HepG2 (cell line): Measurements from ENCODE around the gene USB1. TPM values are rescaled to one million over a fixed set of nuclear protein-coding genes. Genes with fewer than 3 reads are reported as not detected.

ENCODE experiments used
- ATF7 ChIP-seq, 2 experiments: fragments of 450-650 bp in 1 of 2; sonication (generic) in 1 of 2; formaldehyde crosslinking in 1 of 2; IDR thresholded peaks; 2 replicates each; pipeline versions ENCODE4 v1.4.0 to v1.6.1; 2016 to 2020; ENCODE audit warnings: antibody characterized with exemption in 1 of 2, mild to moderate bottlenecking in 1 of 2, missing genetic modification reagents in 1 of 2
- CEBPB ChIP-seq: IDR thresholded peaks from 2 replicates; pipeline ENCODE4 v1.6.1; 2011; ENCODE audit warnings: low read depth, low read length, improper control_type of control experiment, borderline replicate concordance
- DR1 ChIP-seq: sonication (generic); formaldehyde crosslinking; IDR thresholded peaks from 2 replicates; pipeline ENCODE4 v1.8.0; 2021; ENCODE audit warnings: mild to moderate bottlenecking, missing genetic modification reagents, inconsistent platforms
- DZIP1 ChIP-seq: sonication (generic); formaldehyde crosslinking; IDR thresholded peaks from 2 replicates; pipeline ENCODE4 v1.5.0; 2020; ENCODE audit warnings: mild to moderate bottlenecking, missing genetic modification reagents
- FOXK1 ChIP-seq: sonication (generic); formaldehyde crosslinking; IDR thresholded peaks from 2 replicates; pipeline ENCODE4 v1.4.0; 2020; ENCODE audit warnings: low read depth, missing genetic modification reagents, borderline replicate concordance
- HOXD1 ChIP-seq: sonication (generic); formaldehyde crosslinking; IDR thresholded peaks from 2 replicates; pipeline ENCODE4 v1.5.0; 2020; ENCODE audit warnings: missing genetic modification reagents
- IRF2 ChIP-seq: IDR thresholded peaks from 2 replicates; pipeline ENCODE4 v1.6.1; 2018; ENCODE audit warnings: missing genetic modification reagents, missing compliant biosample characterization
- KLF11 ChIP-seq: IDR thresholded peaks from 2 replicates; pipeline ENCODE4 v1.6.1; 2016; ENCODE audit warnings: missing compliant biosample characterization
- MBNL3 ChIP-seq: fragments of 250-450 bp; sonication (Bioruptor Pico); conservative IDR thresholded peaks from 2 replicates; pipeline ENCODE4 v1.8.0; 2022; ENCODE audit warnings: mild to moderate bottlenecking, inconsistent platforms
- MIXL1 ChIP-seq: IDR thresholded peaks from 2 replicates; pipeline ENCODE4 v1.6.1; 2016
- MTF2 ChIP-seq: sonication (generic); formaldehyde crosslinking; IDR thresholded peaks from 2 replicates; pipeline ENCODE4 v1.5.0; 2020; ENCODE audit warnings: missing genetic modification reagents, borderline replicate concordance
- MYPOP ChIP-seq: sonication (generic); formaldehyde crosslinking; IDR thresholded peaks from 2 replicates; pipeline ENCODE4 v1.8.1; 2023; ENCODE audit warnings: mild to moderate bottlenecking, moderate library complexity, missing genetic modification reagents
- SRY ChIP-seq: sonication (generic); formaldehyde crosslinking; IDR thresholded peaks from 2 replicates; pipeline ENCODE4 v1.8.0; 2022; ENCODE audit warnings: mild to moderate bottlenecking, missing genetic modification reagents
- XBP1 ChIP-seq: sonication (generic); formaldehyde crosslinking; IDR thresholded peaks from 2 replicates; pipeline ENCODE4 v1.5.0; 2020; ENCODE audit warnings: missing genetic modification reagents
- ZBTB33 ChIP-seq: sonication (generic); formaldehyde crosslinking; IDR thresholded peaks from 2 replicates; pipeline ENCODE4 v1.4.0; 2020; ENCODE audit warnings: missing genetic modification reagents
- ZNF331 ChIP-seq: sonication (generic); formaldehyde crosslinking; IDR thresholded peaks from 2 replicates; pipeline ENCODE4 v1.4.0; 2020; ENCODE audit warnings: missing genetic modification reagents
- ZNF503 ChIP-seq: sonication (generic); formaldehyde crosslinking; IDR thresholded peaks from 2 replicates; pipeline ENCODE4 v1.4.0; 2020; ENCODE audit warnings: missing genetic modification reagents
- ZNF547 ChIP-seq: sonication (generic); formaldehyde crosslinking; IDR thresholded peaks from 2 replicates; pipeline ENCODE4 v1.5.1; 2020; ENCODE audit warnings: mild to moderate bottlenecking, missing genetic modification reagents
- ZNF572 ChIP-seq: sonication (generic); formaldehyde crosslinking; IDR thresholded peaks from 2 replicates; pipeline ENCODE4 v1.5.1; 2020; ENCODE audit warnings: mild to moderate bottlenecking, missing genetic modification reagents
- ZNF720 ChIP-seq: sonication (generic); formaldehyde crosslinking; IDR thresholded peaks from 2 replicates; pipeline ENCODE4 v1.4.0; 2020; ENCODE audit warnings: missing genetic modification reagents
- polyA plus RNA-seq, 8 experiments: library from polyadenylated mRNA; depleted of rRNA in 3 of 8; stranded (reverse) in 7 of 8; unstranded in 1 of 8; fragments of >200 nt; fragmentation: Illumina TruSeq in 4 of 8; extraction: Trizol in 4 of 8; gene quantifications; 2 replicates each; pipeline versions ENCODE4 v1.2.1 to v1.2.3, GENCODE V29; 2011 to 2016; ENCODE audit warnings: low read depth in 4 of 8, missing spikeins in 1 of 8, mixed read lengths in 1 of 8; ENCODE audit not compliant: insufficient read depth in 1 of 8
- total RNA-seq, 5 experiments: library from RNA; depleted of rRNA; stranded (reverse); fragments of >200 nt; fragmentation: Illumina TruSeq; extraction: Trizol; gene quantifications; 2 replicates each; pipeline ENCODE4 v1.2.3, GENCODE V29; 2016; ENCODE audit warnings: low read depth in 1 of 5

Gene USB1
- total and polyA plus RNA-seq, 2 of the 13 experiments (the other 11 are each of a cell fraction or from before 2014, with no cell fraction given), result 16.7 to 65.4 TPM

- TF ChIP-seq DZIP1 (CRISPR knock-in tag) (peak; percentile 97; the same call in 1 of the 2 replicates), DR1 (CRISPR knock-in tag) (peak; percentile 71), HOXD1 (peak; percentile 42; the same call in 1 of the 2 replicates), MTF2 (CRISPR knock-in tag) (peak; percentile 55; the same call in 1 of the 2 replicates), ATF7 (IDR thresholded peaks at IDR 0.05) (no peak), ATF7 (CRISPR knock-in tag; IDR thresholded peaks at IDR 0.05) (peak; percentile 53; the same call in 1 of the 2 replicates), IRF2 (CRISPR knock-in tag) (peak; percentile 70; the same call in 1 of the 2 replicates), CEBPB (no peak), ZBTB33 (0 out of 2 replicates have a peak, but pooled peaks have one; percentile 9), SRY (peak; percentile 90), MIXL1 (CRISPR knock-in tag) (0 out of 2 replicates have a peak, but pooled peaks have one; percentile 7), ZNF503 (peak; percentile 58; the same call in 1 of the 2 replicates), MBNL3 (CRISPR knock-in tag) (no peak), FOXK1 (0 out of 2 replicates have a peak, but pooled peaks have one; percentile 36), ZNF331 (CRISPR knock-in tag) (peak; percentile 75), ZNF720 (CRISPR knock-in tag) (no peak), MYPOP (CRISPR knock-in tag) (peak; percentile 33; the same call in 1 of the 2 replicates), KLF11 (CRISPR knock-in tag) (0 out of 2 replicates have a peak, but pooled peaks have one; percentile 38), ZNF547 (CRISPR knock-in tag) (peak; percentile 78), ZNF572 (CRISPR knock-in tag) (0 out of 2 replicates have a peak, but pooled peaks have one; percentile 65), XBP1 (CRISPR knock-in tag) (no peak)
Measured at GRCh38 chr16:58000706-58001676, at the start of gene USB1 (continued).
